ENCODE results near the gene IGF2BP2. TPM values are rescaled to one million over a fixed set of nuclear protein-coding genes. Genes with fewer than 3 reads are reported as not detected.
A peak's percentile ranks its signal among the peaks of the same experiment; 100 is the strongest.

The IGF2BP2 gene
- total RNA-seq, 1 experiment from 2014 or later: 133 TPM

DNA sequence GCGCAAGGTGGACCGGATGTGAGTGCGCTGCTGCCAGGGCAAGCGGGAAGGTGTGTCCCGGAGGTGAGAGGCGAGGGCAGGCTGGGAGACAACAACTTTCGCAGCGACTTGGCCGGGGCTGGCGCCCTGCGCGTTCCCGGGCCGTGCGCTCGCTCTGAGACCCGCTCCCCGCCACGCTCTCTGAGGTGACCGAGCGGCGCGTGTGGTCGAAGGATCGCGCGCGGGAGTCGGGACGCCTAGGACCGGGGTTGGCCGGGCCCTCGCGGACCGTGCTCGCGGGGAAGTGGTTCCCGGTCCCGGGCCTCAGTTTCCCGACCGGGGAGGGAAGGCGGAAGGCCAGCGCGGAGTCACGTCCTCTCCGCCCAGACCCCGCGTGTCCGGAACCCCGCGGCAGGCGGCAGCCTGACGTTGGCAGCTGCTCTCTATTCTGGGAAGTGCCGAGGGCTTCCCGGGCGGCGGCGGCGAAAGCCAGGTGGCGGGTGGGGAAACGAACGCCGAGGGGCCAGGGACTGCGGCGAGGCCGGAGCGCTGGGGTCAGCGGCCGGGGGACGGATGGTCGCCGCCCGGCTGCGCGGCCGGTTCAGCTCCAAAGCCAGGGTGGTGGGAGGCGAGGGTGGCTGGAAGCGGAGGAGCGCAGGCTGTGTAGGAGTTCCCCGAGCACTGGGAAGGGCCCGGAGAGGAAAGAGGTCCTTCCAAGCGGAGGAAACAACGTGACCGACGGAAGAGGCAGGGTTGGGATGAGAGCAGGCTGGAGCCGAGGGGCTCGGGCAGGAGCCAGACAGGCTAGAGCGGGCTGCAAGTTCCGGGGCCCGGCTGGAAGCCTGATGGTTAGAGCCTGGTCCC is 1.0 kb upstream of the IGF2BP2 start (continued):
- TF ChIP-seq, protein P1, sequence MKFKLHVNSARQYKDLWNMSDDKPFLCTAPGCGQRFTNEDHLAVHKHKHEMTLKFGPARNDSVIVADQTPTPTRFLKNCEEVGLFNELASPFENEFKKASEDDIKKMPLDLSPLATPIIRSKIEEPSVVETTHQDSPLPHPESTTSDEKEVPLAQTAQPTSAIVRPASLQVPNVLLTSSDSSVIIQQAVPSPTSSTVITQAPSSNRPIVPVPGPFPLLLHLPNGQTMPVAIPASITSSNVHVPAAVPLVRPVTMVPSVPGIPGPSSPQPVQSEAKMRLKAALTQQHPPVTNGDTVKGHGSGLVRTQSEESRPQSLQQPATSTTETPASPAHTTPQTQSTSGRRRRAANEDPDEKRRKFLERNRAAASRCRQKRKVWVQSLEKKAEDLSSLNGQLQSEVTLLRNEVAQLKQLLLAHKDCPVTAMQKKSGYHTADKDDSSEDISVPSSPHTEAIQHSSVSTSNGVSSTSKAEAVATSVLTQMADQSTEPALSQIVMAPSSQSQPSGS (CRISPR knock-in tag; IDR thresholded peaks at IDR 0.05; ENCODE audit: borderline replicate concordance, low read depth): 0 out of 2 replicates have a peak, but pooled peaks have one; percentile 57
- peak; percentile 91 for TF ChIP-seq ZNF232 (CRISPR knock-in tag; IDR thresholded peaks at IDR 0.05)
- TF ChIP-seq, protein P2, sequence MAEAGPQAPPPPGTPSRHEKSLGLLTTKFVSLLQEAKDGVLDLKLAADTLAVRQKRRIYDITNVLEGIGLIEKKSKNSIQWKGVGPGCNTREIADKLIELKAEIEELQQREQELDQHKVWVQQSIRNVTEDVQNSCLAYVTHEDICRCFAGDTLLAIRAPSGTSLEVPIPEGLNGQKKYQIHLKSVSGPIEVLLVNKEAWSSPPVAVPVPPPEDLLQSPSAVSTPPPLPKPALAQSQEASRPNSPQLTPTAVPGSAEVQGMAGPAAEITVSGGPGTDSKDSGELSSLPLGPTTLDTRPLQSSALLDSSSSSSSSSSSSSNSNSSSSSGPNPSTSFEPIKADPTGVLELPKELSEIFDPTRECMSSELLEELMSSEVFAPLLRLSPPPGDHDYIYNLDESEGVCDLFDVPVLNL (CRISPR knock-in tag; IDR thresholded peaks at IDR 0.05; ENCODE audit: borderline replicate concordance, low read depth): peak; percentile 68; the same call in 1 of the 2 replicates
- TF ChIP-seq, protein P3, sequence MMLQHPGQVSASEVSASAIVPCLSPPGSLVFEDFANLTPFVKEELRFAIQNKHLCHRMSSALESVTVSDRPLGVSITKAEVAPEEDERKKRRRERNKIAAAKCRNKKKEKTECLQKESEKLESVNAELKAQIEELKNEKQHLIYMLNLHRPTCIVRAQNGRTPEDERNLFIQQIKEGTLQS (CRISPR knock-in tag; conservative IDR thresholded peaks at IDR 0.05): no peak
- no peak for TF ChIP-seq EMX1 (CRISPR knock-in tag; IDR thresholded peaks at IDR 0.05)
- TF ChIP-seq NR1H2 (CRISPR knock-in tag; IDR thresholded peaks at IDR 0.05): peak; percentile 72
- TF ChIP-seq, protein P4, sequence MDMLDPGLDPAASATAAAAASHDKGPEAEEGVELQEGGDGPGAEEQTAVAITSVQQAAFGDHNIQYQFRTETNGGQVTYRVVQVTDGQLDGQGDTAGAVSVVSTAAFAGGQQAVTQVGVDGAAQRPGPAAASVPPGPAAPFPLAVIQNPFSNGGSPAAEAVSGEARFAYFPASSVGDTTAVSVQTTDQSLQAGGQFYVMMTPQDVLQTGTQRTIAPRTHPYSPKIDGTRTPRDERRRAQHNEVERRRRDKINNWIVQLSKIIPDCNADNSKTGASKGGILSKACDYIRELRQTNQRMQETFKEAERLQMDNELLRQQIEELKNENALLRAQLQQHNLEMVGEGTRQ (CRISPR knock-in tag; IDR thresholded peaks at IDR 0.05): no peak
- TF ChIP-seq, protein P5, sequence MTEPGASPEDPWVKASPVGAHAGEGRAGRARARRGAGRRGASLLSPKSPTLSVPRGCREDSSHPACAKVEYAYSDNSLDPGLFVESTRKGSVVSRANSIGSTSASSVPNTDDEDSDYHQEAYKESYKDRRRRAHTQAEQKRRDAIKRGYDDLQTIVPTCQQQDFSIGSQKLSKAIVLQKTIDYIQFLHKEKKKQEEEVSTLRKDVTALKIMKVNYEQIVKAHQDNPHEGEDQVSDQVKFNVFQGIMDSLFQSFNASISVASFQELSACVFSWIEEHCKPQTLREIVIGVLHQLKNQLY (CRISPR knock-in tag; IDR thresholded peaks at IDR 0.05): no peak
- TF ChIP-seq, protein P6, sequence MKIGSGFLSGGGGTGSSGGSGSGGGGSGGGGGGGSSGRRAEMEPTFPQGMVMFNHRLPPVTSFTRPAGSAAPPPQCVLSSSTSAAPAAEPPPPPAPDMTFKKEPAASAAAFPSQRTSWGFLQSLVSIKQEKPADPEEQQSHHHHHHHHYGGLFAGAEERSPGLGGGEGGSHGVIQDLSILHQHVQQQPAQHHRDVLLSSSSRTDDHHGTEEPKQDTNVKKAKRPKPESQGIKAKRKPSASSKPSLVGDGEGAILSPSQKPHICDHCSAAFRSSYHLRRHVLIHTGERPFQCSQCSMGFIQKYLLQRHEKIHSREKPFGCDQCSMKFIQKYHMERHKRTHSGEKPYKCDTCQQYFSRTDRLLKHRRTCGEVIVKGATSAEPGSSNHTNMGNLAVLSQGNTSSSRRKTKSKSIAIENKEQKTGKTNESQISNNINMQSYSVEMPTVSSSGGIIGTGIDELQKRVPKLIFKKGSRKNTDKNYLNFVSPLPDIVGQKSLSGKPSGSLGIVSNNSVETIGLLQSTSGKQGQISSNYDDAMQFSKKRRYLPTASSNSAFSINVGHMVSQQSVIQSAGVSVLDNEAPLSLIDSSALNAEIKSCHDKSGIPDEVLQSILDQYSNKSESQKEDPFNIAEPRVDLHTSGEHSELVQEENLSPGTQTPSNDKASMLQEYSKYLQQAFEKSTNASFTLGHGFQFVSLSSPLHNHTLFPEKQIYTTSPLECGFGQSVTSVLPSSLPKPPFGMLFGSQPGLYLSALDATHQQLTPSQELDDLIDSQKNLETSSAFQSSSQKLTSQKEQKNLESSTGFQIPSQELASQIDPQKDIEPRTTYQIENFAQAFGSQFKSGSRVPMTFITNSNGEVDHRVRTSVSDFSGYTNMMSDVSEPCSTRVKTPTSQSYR (CRISPR knock-in tag; IDR thresholded peaks at IDR 0.05): no peak
- TF ChIP-seq ELF4 (CRISPR knock-in tag; IDR thresholded peaks at IDR 0.05; ENCODE audit: low read depth): no peak
- no peak for TF ChIP-seq SOX15 (CRISPR knock-in tag; IDR thresholded peaks at IDR 0.05)
- TF ChIP-seq, protein P7, sequence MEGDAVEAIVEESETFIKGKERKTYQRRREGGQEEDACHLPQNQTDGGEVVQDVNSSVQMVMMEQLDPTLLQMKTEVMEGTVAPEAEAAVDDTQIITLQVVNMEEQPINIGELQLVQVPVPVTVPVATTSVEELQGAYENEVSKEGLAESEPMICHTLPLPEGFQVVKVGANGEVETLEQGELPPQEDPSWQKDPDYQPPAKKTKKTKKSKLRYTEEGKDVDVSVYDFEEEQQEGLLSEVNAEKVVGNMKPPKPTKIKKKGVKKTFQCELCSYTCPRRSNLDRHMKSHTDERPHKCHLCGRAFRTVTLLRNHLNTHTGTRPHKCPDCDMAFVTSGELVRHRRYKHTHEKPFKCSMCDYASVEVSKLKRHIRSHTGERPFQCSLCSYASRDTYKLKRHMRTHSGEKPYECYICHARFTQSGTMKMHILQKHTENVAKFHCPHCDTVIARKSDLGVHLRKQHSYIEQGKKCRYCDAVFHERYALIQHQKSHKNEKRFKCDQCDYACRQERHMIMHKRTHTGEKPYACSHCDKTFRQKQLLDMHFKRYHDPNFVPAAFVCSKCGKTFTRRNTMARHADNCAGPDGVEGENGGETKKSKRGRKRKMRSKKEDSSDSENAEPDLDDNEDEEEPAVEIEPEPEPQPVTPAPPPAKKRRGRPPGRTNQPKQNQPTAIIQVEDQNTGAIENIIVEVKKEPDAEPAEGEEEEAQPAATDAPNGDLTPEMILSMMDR (IDR thresholded peaks at IDR 0.05): no peak
- peak; percentile 48; the same call in 1 of the 2 replicates for TF ChIP-seq TP53 (CRISPR knock-in tag; IDR thresholded peaks at IDR 0.05)
- peak; percentile 85 for TF ChIP-seq MYBL2 (CRISPR knock-in tag; IDR thresholded peaks at IDR 0.05)
- TF ChIP-seq, protein P8, sequence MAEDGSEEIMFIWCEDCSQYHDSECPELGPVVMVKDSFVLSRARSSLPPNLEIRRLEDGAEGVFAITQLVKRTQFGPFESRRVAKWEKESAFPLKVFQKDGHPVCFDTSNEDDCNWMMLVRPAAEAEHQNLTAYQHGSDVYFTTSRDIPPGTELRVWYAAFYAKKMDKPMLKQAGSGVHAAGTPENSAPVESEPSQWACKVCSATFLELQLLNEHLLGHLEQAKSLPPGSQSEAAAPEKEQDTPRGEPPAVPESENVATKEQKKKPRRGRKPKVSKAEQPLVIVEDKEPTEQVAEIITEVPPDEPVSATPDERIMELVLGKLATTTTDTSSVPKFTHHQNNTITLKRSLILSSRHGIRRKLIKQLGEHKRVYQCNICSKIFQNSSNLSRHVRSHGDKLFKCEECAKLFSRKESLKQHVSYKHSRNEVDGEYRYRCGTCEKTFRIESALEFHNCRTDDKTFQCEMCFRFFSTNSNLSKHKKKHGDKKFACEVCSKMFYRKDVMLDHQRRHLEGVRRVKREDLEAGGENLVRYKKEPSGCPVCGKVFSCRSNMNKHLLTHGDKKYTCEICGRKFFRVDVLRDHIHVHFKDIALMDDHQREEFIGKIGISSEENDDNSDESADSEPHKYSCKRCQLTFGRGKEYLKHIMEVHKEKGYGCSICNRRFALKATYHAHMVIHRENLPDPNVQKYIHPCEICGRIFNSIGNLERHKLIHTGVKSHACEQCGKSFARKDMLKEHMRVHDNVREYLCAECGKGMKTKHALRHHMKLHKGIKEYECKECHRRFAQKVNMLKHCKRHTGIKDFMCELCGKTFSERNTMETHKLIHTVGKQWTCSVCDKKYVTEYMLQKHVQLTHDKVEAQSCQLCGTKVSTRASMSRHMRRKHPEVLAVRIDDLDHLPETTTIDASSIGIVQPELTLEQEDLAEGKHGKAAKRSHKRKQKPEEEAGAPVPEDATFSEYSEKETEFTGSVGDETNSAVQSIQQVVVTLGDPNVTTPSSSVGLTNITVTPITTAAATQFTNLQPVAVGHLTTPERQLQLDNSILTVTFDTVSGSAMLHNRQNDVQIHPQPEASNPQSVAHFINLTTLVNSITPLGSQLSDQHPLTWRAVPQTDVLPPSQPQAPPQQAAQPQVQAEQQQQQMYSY (CRISPR knock-in tag; IDR thresholded peaks at IDR 0.05): peak; percentile 54; the same call in 1 of the 2 replicates
- TF ChIP-seq ZNF317 (CRISPR knock-in tag; IDR thresholded peaks at IDR 0.05; ENCODE audit: borderline replicate concordance, low read depth): peak; percentile 50; the same call in 1 of the 2 replicates
- TF ChIP-seq, protein P9, sequence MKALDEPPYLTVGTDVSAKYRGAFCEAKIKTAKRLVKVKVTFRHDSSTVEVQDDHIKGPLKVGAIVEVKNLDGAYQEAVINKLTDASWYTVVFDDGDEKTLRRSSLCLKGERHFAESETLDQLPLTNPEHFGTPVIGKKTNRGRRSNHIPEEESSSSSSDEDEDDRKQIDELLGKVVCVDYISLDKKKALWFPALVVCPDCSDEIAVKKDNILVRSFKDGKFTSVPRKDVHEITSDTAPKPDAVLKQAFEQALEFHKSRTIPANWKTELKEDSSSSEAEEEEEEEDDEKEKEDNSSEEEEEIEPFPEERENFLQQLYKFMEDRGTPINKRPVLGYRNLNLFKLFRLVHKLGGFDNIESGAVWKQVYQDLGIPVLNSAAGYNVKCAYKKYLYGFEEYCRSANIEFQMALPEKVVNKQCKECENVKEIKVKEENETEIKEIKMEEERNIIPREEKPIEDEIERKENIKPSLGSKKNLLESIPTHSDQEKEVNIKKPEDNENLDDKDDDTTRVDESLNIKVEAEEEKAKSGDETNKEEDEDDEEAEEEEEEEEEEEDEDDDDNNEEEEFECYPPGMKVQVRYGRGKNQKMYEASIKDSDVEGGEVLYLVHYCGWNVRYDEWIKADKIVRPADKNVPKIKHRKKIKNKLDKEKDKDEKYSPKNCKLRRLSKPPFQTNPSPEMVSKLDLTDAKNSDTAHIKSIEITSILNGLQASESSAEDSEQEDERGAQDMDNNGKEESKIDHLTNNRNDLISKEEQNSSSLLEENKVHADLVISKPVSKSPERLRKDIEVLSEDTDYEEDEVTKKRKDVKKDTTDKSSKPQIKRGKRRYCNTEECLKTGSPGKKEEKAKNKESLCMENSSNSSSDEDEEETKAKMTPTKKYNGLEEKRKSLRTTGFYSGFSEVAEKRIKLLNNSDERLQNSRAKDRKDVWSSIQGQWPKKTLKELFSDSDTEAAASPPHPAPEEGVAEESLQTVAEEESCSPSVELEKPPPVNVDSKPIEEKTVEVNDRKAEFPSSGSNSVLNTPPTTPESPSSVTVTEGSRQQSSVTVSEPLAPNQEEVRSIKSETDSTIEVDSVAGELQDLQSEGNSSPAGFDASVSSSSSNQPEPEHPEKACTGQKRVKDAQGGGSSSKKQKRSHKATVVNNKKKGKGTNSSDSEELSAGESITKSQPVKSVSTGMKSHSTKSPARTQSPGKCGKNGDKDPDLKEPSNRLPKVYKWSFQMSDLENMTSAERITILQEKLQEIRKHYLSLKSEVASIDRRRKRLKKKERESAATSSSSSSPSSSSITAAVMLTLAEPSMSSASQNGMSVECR (CRISPR knock-in tag; IDR thresholded peaks at IDR 0.05; ENCODE audit: borderline replicate concordance): peak; percentile 77; the same call in 1 of the 2 replicates
- peak; percentile 48; the same call in 1 of the 2 replicates for TF ChIP-seq ZNF219 (CRISPR knock-in tag; IDR thresholded peaks at IDR 0.05; ENCODE audit: borderline replicate concordance)

Data from WTC11 (cell line).